HK-2 (cell line): ENCODE data around the gene LYPD6B.

Experiments
- DNase-seq: peaks from one replicate; pipeline ENCODE4 v3.0.0-alpha.2; 2018; ENCODE audit not compliant: unreplicated experiment

The LYPD6B gene

DNA sequence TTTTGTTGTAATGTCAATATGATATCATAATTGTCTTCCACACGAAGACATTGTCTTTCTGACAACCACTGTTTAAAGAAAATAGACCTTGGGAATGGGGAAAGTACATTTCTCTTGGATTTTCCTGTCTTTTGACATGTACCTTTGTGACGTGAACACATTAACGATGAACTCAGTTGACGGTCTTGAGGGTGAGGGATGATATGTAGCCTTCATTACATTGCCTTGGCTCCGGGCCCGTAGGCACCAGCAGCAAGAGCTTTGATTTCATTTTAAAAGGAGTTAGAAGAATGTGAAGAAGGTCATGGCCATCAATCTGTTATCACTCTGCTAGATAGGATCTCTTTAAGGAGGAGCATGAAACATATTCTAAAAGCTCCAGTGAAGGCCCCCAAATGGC is 80.9 kb downstream of the LYPD6B start:
- no peak for DNase-seq

DNA sequence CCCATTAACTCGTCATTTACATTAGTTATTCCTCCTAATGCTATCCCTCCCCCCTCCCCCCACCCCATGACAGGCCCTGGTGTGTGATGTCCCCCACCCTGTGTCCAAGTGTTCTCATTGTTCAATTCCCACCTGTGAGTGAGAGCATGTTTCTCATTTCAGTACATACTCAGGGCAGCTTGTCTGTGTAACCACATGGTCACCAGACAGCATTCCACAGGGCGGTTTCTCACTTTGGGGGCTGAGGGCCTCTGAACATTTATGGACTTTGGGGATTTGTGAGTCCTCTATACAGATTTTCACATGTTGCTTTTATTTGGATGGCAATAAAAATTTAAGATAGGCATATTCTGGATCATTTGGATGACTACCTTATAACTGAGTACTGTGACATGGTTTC is 84.0 kb downstream of the LYPD6B start:
- no peak for DNase-seq

DNA sequence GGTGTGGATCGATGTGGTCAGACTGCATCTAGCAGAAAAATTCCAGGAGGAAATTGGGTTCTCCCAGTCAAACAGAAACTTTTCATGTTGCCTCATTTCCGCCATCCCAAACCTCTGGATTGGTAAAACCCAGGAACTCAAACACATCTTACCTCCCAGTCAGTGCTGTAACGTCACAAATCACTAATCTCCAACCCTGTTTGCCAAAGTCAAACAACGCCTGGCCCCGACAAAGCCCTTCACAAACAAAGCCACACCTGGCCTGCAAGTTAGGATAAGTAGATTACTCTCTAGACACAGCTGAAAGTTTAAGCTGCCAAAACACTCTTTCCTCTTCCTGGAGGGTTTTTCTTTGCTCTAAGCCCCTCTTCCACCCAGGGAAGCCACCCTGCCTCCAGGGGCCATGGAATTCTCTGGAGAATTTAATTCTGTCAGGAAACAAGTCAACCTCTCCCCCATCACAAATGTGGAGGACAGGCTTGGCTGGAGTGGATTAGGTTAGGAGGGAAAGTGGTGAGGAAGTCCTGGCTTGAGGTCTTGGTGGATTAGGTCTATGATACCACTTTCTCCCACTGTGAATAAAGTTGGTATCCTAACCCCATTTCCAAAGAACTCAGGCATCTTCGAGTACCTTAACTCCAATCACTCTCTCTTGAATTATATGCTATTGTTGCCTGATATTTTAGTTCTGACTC is 86.7 kb downstream of the LYPD6B start:
- no peak for DNase-seq

DNA sequence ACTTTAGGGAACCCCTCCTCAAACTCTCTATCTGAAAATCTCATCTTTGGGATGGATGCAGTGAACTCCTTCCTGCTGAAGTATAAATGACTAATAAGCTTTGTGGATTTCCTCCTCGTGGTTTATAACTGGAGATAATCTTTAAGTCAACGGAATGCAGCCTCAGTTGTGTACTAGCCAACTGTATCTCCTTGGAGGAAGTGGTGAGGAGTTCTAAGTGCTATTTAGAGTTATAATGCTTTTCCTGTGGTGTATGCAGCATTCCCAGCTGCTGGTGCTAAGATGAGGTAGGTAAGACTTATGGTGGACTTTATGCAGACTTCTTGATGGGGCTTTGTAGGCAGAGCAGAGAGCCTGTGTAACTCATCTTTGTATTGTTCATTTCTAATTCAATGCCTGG is 90.9 kb downstream of the LYPD6B start:
- DNase-seq = no peak

DNA sequence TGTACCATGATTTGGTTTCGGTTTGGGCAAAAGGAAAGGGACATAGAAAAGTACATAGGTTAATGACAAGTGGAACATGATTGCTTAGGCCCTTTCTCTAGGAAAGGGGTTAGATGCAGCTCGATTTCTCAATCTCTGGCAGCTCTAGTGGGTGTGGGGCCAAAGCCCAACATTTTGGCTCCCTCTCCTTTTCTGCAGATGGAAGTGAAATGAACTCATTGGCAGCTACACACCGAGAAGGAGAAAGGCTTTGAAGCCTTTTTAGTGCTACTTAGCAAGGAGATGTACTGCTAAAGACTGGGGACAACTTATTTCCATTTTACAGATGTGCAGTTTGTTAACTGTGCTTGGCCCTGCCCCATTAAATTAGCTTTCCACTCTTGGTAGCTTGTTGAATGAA is 93.8 kb downstream of the LYPD6B start:
- DNase-seq = no peak

DNA sequence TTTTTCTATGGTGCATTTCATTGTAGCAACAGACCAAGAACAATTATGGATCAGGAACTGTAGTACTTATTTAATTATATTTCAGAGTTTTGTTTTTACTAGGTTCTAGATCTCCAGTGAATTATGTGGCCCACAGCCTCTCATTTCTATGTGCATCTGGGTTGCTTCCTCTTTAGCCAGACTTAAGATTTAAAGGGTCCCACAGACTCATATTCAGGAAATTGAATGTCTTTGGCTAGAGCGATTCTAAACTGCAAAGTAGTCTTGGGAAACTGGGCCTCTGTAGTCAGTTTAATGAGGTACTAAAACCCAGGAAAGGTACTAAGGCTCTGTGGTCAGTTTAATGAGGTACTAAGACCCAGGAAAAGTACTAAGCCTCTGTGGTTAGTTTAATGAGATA is 94.4 kb downstream of the LYPD6B start:
- no peak for DNase-seq

DNA sequence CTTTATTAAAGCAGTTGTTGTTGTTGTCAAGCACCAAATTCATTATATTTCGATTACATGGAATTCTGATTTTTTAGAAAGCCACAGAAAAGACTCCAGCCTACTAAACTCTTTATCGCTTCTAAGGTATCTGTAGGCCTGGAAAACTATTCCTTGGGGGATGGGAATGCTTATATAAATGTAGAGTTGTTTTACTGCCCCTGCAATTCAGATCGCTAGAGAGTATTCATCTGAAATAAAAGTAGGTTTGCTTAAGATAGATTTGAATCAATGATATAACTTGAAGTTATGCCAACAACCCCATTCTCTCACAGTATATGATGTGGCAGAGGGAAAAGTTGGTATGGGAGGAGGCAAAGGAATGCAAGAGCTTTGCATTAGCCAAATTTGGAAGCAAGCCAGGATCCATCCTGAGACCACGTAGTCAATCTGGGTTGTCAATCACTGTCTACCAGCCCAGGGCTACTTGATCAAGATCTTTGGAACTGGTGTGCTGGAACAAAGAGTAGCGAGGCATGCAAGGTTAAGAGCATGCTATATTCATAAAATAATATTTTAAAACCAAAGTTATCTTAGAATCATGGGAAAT is 95.9 kb downstream of the LYPD6B start:
- no peak for DNase-seq

DNA sequence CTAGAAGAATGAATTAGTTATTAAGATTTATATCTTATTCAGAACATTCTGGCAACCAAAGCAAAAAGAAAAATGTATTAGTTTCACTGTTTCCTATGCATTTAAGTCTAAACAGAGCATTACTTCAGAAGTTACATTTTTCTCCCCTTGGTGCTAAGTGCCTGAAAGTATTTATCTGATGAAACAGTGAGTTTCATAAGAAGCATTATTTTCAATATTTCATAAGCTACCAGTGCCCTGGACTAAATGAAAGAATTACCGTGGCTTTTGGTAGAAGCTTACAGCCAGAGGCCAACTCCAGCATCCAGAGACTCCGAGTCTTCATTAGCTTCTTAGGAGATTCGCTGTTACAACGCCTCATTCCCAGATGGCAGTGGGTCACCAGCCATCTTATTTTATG is 97.6 kb downstream of the LYPD6B start:
- DNase-seq = no peak

DNA sequence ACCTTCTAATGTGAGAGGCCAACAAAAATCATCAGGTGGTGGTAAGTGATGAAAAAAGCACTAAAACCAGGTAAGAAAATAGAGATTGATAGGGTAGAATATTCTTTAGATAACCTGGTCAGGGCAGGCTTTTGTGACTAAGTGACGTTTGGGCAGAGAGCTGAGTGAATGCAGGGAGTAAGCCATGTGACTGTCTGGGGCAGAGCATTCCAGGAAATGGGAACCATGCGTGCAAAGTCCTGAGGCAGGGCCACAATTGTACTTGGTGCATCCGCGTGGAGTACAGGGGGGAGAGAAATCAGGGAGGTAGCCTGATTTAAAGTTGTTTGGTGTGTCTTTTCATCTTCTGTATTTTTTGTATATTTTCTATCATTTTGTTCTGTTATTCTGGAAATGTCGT is 102.5 kb downstream of the LYPD6B start:
- no peak for DNase-seq

DNA sequence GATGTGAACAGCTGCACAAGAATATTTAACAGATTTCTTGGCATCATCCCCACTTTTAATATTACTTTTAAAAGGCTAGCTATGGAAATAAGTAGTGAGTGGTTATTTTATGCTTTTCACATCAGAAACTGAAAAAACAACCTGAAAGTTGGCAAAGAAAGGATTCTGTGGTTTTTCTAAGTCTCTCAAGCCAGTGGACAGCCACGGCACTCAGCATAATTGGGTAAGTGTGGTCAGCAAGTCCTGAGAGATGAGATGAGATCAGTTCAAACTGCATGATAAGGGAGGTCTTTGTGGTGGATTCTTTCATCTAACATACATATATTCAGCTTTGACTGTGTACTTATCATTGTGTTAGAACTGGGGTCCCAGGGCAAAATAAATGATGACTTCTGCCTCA is 105.2 kb downstream of the LYPD6B start:
- no peak for DNase-seq

DNA sequence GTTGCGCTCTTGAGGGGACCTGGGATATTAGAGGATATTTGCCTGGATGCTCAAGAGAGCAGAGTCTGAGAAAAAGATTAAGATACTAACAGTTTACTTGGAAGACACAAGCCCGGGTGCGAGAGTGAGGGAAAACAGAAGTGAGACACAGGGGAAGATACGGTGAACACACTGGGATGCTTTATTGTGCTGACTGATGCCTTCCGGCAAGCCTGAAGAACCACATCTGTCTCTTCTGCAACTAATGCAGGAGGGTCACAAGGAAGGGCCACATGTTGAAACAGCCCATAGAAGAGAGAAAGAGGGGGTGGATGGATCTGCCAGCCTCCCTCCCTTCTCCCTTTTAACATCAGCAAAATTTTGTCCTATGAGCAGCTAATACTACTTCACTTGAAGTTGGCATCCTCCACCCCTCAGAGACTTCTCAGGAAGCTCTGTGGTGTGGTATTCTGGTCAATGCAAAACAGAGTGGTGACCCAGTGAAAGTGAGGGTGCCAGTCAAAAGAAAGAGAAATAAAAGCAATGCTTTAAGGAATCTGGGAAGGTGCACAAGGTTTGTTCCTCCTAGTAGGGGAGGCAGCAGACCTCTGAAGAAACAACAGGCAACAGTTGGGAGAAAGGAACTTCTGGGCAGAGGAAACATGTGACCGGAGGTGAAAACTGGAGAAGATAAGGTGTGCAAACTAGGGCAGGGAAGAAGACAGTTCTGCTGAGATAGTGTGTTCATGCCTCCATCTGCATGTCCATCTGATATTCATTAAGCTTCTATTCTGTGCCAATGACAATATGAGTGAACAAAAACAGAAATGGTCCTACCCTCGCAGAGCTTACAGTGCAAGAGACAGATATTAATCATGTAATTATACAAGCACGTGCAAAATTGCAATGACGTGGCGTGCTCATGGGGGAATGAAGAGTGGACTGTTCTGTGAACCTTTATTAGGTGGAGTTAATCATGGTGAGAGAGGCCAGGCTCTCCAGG is 107.1 kb downstream of the LYPD6B start:
- DNase-seq = no peak

DNA sequence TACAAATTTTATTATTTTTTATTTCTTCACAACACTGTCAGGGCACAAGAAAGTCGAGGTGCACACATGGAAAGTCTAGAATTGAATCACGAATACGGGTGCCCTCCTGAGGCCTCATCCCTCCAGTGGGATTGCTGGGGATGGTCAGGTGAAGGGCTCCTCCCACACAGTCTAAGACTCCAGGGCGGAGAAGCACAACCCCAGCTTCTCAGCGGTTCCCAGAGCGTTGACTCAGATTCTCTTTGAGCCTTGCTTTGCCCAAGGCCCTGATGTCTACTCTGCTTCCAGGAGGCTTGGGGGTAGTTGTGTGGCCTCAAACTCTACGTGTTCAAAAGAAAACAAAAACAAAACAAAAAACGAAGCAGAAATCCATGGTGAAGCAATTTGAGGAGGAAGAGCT is 108.4 kb downstream of the LYPD6B start:
- no peak for DNase-seq

DNA sequence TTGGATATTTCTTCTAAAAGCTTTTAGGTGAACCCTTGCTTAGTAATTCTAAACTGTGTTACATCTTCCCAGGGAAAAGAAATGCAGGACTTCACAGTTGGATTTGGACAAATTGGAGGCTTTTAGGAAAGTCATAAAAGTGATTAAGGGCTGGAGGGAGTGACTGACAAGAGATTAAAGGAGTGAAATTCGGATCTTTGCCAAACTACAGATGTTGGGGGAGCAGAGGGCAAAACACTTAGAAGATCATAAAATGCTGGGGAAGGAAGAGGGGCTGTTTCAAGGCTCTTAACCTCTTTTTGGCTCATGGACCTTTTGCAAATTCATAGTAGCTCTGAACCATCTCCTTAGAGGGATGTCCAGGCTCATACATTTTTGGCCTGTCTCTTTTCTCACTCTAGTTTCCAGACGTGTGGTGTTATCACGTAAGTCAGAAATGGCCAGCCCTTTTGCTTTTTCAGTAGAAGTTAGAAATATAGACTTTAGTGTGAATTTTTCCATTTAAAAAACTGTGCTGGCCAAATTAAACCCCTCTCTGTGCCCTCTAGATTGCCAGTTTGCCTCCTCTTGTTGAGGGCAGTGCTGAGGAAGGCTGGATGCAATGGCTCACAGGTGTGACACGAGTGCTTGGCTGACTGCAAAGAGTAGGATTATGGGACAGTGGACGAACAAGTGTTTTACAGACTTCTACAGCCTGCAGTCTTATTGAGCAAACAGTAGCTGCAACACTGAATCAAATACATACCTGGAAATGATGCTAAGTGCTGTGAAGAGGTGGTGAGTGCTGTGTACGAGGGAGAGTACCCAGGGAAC is 109.9 kb downstream of the LYPD6B start:
- DNase-seq = no peak

DNA sequence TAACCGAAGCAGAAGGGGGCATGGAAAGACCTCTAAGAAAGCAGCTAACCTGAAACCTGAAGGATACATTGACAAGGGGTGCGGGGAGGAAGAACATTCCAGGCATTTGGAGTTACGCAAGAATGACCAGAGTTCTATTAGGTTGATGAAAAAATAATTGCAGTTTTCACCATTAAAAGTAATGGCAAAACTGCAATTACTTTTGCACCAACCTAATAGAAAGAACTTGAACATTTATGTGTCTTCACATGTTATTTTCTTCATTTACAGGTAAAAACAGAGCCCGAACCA is 110.5 kb downstream of the LYPD6B start:
- no peak for DNase-seq

DNA sequence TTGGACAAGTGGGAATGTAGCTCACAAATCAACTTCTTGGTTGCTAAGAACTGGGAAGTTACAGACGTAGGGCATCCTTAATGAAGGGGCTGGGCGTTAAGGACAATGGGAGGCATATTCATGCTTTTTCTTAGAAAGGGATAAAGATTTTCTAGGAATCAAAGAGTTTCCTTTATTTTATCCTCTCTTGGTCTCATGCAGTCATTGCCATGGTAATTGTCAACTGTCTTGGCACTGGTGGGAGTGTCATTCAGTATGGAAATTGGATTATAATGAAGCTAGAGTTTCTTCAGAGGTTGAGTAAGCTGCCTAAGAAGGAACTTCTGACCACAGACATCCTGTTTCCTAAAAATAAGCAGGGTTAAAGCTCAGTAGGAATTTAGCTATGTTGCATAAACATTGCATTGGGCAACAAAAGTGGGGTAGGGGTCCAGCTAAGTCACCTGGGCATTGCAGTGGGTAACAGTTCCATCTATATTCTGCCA is 114.0 kb downstream of the LYPD6B start:
- DNase-seq = no peak

DNA sequence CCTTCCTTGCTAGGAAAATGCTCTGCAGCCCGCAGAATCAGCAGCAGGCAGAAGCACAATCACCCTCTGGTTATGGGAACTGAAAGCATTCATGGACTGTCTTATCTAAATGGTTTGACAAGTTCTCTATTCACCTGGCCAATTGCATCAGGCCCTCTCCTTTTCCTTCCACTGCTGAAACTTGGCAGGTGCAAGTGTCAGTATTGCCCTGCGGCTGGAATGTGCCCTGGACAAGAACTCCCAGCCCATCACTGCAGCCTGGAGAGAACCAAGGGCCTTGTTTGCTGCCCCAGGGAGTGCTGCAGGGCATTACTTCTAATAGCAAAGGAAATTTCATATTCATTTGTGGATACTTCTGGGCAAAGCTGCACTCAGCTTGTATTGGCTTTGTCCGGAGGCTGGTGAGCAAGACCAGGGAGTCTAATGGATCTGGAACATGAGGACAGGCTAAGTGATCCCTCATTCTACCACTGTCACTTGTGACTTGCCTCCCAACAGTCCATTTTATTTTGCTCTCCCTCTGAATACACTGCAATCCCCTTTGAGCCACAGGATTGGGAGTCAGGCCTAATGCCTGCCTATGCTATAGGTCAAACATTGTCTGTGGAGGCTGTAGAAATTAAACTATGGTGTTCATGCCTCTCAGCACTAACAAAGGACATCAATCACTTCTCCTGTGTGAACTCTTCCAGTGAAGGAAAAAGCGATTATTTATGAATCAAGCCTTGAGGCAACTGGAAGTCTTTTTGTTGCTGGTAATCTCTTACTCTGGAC is 116.9 kb downstream of the LYPD6B start:
- no peak for DNase-seq

DNA sequence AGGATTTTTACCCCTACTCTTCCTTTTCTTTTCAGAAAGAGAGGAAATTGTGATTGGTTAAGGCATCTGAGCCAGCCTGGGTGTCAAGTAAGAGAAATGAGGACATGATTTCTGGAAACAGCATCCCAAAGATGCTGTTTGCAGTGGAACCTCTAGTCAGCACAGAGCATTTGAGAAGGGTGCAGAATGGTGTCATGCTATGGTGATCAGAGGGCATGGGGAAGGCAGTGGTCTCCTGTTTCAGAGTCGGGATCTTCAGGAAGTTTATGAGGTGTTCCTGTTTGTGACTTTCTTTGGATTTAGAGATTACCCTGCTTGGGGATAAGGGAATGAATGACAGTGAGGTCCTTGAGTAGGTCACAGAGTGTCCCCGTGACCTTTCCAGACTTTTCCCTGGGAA is 117.5 kb downstream of the LYPD6B start:
- no peak for DNase-seq

DNA sequence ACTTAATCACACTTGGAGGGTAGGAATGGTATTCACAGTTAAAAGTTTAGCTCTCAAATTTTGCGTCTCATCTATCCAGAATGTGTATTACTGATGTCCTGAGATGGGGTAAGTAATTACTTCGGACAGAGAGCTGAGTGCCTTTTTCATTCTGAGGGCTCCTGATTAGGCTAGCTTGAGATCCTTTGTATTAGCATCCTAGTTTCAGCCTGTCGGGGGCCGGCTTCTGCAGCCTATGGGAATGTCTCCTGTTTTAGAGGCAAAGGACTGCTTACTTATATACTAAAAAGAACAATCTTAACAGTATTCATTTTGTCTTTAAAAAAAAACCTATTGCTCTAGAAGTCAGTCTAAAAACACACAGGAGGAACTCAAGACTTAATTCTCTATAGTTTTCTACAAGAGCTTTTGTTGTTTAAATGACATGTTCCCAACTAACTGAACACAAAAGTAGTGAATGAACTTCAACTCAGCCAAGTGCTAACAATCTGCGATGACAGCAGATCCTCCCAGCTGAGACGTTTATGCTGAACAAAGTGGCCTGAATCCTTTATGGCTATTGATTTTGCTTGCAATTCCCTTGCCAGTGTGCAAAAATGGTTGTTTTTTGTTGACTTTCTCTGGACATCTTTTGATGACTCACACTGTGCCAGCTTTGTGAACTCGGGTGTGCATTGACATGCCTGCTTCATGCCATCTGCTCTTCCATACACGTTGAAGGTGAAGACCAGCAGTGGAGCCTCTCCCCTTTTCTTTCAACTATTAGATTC is 118.7 kb downstream of the LYPD6B start:
- no peak for DNase-seq

DNA sequence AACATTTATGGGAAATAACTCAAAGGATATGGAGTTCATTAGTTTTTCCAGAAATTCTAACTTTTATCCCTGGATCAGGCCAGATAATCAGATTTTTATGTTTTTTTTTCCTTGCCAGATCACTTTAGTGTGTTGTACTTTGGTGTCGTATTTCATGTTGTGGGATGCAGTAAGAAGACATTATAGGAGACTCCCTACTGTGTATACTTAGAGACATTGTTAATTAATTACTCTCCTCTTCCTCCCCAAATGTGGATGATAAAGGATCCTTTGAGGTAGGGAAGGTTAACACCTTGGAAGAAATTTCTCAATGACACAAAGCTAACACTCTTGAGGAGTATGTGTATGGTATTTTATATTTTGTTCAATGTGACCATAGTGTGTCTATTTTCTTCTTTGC is 120.5 kb downstream of the LYPD6B start:
- no peak for DNase-seq

DNA sequence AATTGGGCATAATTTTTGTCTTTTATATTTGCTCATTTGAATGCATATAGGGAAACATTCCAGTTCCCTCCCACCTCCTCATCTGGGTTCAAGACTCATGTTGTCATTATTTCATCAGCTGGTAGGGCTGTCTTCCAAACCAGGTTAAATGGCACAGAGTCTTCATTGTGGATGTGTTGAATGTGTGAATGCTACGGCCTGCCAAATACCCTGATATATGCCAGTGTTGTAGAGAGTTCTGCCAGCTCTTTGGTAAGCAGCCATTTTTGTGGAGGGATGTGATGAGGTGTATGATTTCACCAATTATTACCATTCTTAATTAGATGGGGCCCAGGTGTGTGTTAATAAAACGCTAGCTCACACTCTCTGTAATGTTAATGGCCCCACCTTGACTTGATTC is 121.7 kb downstream of the LYPD6B start:
- no peak for DNase-seq
